H1 (cell line): ENCODE results near the gene TAOK1.

ENCODE experiments used
- CREB1 ChIP-seq: IDR thresholded peaks from 2 replicates; pipeline ENCODE4 v1.6.1; 2012; ENCODE audit warnings: inconsistent platforms
- EP300 ChIP-seq, 2 experiments: IDR thresholded peaks; 1 replicate in 1 of 2; 2 replicates in 1 of 2; pipeline ENCODE4 v1.6.1; 2011 to 2012; ENCODE audit warnings: low read depth in 2 of 2, low read length in 2 of 2, mild to moderate bottlenecking in 2 of 2, borderline replicate concordance in 1 of 2, inconsistent platforms in 1 of 2, moderate library complexity in 1 of 2
- EZH2 ChIP-seq: fragments of 200-600 bp; sonication (generic); IDR thresholded peaks from 2 replicates; pipeline ENCODE4 v1.7.1; 2012; ENCODE audit warnings: low read depth, mild to moderate bottlenecking, moderate library complexity, low read length, inconsistent platforms; ENCODE audit not compliant: severe bottlenecking
- POLR2A ChIP-seq, 2 experiments: IDR thresholded peaks; 1 replicate in 1 of 2; 2 replicates in 1 of 2; pipeline ENCODE4 v1.6.1; 2011; ENCODE audit warnings: low read depth in 2 of 2, low read length in 2 of 2, mild to moderate bottlenecking in 2 of 2; ENCODE audit errors: control extremely low read depth in 1 of 2
- POU5F1 ChIP-seq: IDR thresholded peaks from 2 replicates; pipeline ENCODE4 v1.6.1; 2011; ENCODE audit warnings: low read depth, mild to moderate bottlenecking, low read length, moderate library complexity
- RFX5 ChIP-seq: IDR thresholded peaks from 2 replicates; pipeline ENCODE4 v1.6.1; 2011; ENCODE audit warnings: low read depth, low read length, improper control_type of control experiment, borderline replicate concordance
- RNF2 ChIP-seq: fragments of 200-900, 300-1000 bp; sonication (generic); IDR thresholded peaks from 2 replicates; pipeline ENCODE4 v1.7.1; 2016; ENCODE audit warnings: borderline replicate concordance, low read depth, mild to moderate bottlenecking, antibody characterized with exemption, low read length; ENCODE audit not compliant: poor library complexity, severe bottlenecking; ENCODE audit errors: missing control alignments
- SIN3A ChIP-seq, 2 experiments: IDR thresholded peaks in 1 of 2; conservative IDR thresholded peaks in 1 of 2; 2 replicates each; pipeline ENCODE4 v1.6.1; 2011 to 2012; ENCODE audit warnings: low read length in 2 of 2, improper control_type of control experiment in 1 of 2, low read depth in 1 of 2, mild to moderate bottlenecking in 1 of 2
- SIX5 ChIP-seq: IDR thresholded peaks from 2 replicates; pipeline ENCODE4 v1.6.1; 2011; ENCODE audit warnings: mild to moderate bottlenecking, low read depth, low read length
- TAF1 ChIP-seq: IDR thresholded peaks from 2 replicates; pipeline ENCODE4 v1.6.1; 2011; ENCODE audit warnings: mild to moderate bottlenecking, low read depth, low read length
- TBP ChIP-seq: IDR thresholded peaks from 2 replicates; pipeline ENCODE4 v1.6.1; 2011; ENCODE audit warnings: low read depth, low read length, improper control_type of control experiment
- TF ChIP-seq, protein P1 (sequence below), 3 experiments: IDR thresholded peaks; 1 replicate in 2 of 3; 2 replicates in 1 of 3; pipeline versions ENCODE4 v1.5.1 to v1.6.1; 2011; ENCODE audit warnings: low read length in 3 of 3, mild to moderate bottlenecking in 3 of 3, inconsistent platforms in 2 of 3, low read depth in 1 of 3, moderate library complexity in 1 of 3; ENCODE audit not compliant: insufficient read depth in 1 of 3; ENCODE audit errors: control extremely low read depth in 1 of 3
- TF ChIP-seq, protein P2 (sequence below): IDR thresholded peaks from 2 replicates; pipeline ENCODE4 v1.6.1; 2011; ENCODE audit warnings: low read depth, mild to moderate bottlenecking, low read length; ENCODE audit not compliant: insufficient read depth

DNA sequence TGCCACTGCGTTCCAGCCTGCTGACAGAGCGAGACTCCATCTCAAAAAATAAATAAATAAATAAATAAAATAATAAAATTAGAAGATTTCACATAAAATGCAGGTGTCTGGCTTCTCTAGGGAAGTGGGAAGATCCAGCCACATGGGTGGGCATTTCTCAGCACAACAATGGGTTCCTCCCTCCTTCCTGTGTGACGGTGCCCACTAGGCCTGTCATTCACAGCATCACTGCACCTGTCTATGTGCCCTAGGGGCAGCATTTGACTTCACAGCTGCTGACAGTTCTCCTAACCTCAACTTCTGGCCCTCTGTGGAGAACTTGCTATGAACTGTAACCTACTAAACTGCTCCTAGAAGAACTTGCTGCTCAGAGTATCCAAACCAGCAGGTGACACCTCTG, 173.7 kb downstream of the TAOK1 start:
- TF ChIP-seq EZH2 (no peak), TAF1 (no peak), RNF2 (no peak), EP300 (IDR thresholded peaks at IDR 0.05; ENCODE audit: borderline replicate concordance in 1 of 2, low read depth in 2 of 2, low read length in 2 of 2) (no peak), TBP (no peak), CREB1 (no peak), SIN3A (conservative IDR thresholded peaks at IDR 0.05 in 1 of 2, IDR thresholded peaks at IDR 0.05 in 1 of 2; ENCODE audit: low read depth in 1 of 2, low read length in 2 of 2) (no peak), RFX5 (no peak), POLR2A (IDR thresholded peaks at IDR 0.05; ENCODE audit: control extremely low read depth in 1 of 2, low read depth in 2 of 2, low read length in 2 of 2) (no peak), POU5F1 (no peak), SIX5 (no peak)
- TF ChIP-seq, protein P1, sequence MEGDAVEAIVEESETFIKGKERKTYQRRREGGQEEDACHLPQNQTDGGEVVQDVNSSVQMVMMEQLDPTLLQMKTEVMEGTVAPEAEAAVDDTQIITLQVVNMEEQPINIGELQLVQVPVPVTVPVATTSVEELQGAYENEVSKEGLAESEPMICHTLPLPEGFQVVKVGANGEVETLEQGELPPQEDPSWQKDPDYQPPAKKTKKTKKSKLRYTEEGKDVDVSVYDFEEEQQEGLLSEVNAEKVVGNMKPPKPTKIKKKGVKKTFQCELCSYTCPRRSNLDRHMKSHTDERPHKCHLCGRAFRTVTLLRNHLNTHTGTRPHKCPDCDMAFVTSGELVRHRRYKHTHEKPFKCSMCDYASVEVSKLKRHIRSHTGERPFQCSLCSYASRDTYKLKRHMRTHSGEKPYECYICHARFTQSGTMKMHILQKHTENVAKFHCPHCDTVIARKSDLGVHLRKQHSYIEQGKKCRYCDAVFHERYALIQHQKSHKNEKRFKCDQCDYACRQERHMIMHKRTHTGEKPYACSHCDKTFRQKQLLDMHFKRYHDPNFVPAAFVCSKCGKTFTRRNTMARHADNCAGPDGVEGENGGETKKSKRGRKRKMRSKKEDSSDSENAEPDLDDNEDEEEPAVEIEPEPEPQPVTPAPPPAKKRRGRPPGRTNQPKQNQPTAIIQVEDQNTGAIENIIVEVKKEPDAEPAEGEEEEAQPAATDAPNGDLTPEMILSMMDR (IDR thresholded peaks at IDR 0.05; ENCODE audit: control extremely low read depth in 1 of 3, insufficient read depth in 1 of 3, low read depth in 1 of 3, low read length in 3 of 3) = no peak
- TF ChIP-seq, protein P2, sequence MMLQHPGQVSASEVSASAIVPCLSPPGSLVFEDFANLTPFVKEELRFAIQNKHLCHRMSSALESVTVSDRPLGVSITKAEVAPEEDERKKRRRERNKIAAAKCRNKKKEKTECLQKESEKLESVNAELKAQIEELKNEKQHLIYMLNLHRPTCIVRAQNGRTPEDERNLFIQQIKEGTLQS = no peak
